Neural cell (in vitro differentiated cells): ENCODE data around the gene MYO3A.

Experiments used
- RAD21 ChIP-seq: fragments of 450-650 bp; conservative IDR thresholded peaks from 2 replicates; pipeline ENCODE4 v1.6.1; 2014; ENCODE audit warnings: antibody characterized with exemption, mild to moderate bottlenecking, moderate library complexity
- TF ChIP-seq, protein P1 (sequence below): fragments of 450-650 bp; IDR thresholded peaks from 2 replicates; pipeline ENCODE4 v1.5.1; 2014; ENCODE audit warnings: antibody characterized with exemption, mild to moderate bottlenecking, moderate library complexity; ENCODE audit not compliant: poor library complexity, severe bottlenecking

GRCh38 chr10:25890995-25891394 is 43.0 kb upstream of the MYO3A start:
- TF ChIP-seq RAD21: no peak
- TF ChIP-seq, protein P1, sequence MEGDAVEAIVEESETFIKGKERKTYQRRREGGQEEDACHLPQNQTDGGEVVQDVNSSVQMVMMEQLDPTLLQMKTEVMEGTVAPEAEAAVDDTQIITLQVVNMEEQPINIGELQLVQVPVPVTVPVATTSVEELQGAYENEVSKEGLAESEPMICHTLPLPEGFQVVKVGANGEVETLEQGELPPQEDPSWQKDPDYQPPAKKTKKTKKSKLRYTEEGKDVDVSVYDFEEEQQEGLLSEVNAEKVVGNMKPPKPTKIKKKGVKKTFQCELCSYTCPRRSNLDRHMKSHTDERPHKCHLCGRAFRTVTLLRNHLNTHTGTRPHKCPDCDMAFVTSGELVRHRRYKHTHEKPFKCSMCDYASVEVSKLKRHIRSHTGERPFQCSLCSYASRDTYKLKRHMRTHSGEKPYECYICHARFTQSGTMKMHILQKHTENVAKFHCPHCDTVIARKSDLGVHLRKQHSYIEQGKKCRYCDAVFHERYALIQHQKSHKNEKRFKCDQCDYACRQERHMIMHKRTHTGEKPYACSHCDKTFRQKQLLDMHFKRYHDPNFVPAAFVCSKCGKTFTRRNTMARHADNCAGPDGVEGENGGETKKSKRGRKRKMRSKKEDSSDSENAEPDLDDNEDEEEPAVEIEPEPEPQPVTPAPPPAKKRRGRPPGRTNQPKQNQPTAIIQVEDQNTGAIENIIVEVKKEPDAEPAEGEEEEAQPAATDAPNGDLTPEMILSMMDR: no peak
